Measurements from ENCODE around the gene FURIN. TPM values are rescaled to one million over a fixed set of nuclear protein-coding genes. Genes with fewer than 3 reads are reported as not detected.
A peak's percentile ranks its signal among the peaks of the same experiment; 100 is the strongest.

Gene FURIN
- total RNA-seq, 5 donors from 2014 or later (not counting 1 experiment from before 2014, with no cell fraction given), result 52.8 to 74.0 (median 61.4) TPM

- H3K36me3 Mint-ChIP-seq, result peaks cover 29% of the 10 kb centered on the region
- H3K9me3 Mint-ChIP-seq, result no peaks in the 10 kb centered on the region
- H3K27me3 ChIP-seq (replicated peaks in 1 of 2; ENCODE audit: control insufficient read depth in 2 of 2, extremely low read depth in 1 of 2, insufficient read depth in 2 of 2, low read length in 1 of 2), result no peaks in the 10 kb centered on the region
- H3K27ac ChIP-seq (ENCODE audit: low read length), result no peak overlapping the region
- no peaks in the 10 kb centered on the region for H3K27me3 Mint-ChIP-seq
- no peak overlapping the region for H3K4me3 ChIP-seq (ENCODE audit: control insufficient read depth in 1 of 2, extremely low read depth in 1 of 2, low read length in 1 of 2)
- DNase-seq (no peak), ATAC-seq (replicated peaks in 1 of 4) (no peak)
- peaks cover 24 to 27% (median 27%) of the 10 kb centered on the region in 3 donors for H3K4me1 Mint-ChIP-seq
- H3K27ac Mint-ChIP-seq, result no peak overlapping the region
- 97% methylated on average over 6 of the region's 9 CpGs for WGBS (ENCODE audit: insufficient coverage)
- H3K9me3 ChIP-seq, result no peaks in the 10 kb centered on the region
- peaks cover 22 to 44% of the 10 kb centered on the region in 2 donors for H3K36me3 ChIP-seq (ENCODE audit: control insufficient read depth in 2 of 2, extremely low read depth in 1 of 2, insufficient read depth in 1 of 2, low read length in 1 of 2)
- peaks cover 3 to 19% of the 10 kb centered on the region in 2 experiments for H3K4me1 ChIP-seq (ENCODE audit: control insufficient read depth in 1 of 2, extremely low read depth in 1 of 2, insufficient read depth in 2 of 2, low read length in 2 of 2)
- ChIA-PET POLR2A (interaction anchor here in 1 of 2 donors (0.5 kb wide), 2 partner anchors 31 to 40 kb away, joined by 4 read pairs; no protein-coding TSS in a partner anchor), CTCF (interaction anchor here (0.5 to 4.7 kb wide), 3 partner anchors 11 to 28 kb away, joined by 3 to 78 read pairs (median 7); partner anchors contain the start of genes HDDC3 (in 2 of the 2) and UNC45A (in 1 of the 2))
- peak overlapping the region in 1 of 3 donors; percentile 9 for H3K4me3 Mint-ChIP-seq
These were observed 36.4 kb downstream of the FURIN start for GRCh38 chr15:90904746-90905145.

DNA sequence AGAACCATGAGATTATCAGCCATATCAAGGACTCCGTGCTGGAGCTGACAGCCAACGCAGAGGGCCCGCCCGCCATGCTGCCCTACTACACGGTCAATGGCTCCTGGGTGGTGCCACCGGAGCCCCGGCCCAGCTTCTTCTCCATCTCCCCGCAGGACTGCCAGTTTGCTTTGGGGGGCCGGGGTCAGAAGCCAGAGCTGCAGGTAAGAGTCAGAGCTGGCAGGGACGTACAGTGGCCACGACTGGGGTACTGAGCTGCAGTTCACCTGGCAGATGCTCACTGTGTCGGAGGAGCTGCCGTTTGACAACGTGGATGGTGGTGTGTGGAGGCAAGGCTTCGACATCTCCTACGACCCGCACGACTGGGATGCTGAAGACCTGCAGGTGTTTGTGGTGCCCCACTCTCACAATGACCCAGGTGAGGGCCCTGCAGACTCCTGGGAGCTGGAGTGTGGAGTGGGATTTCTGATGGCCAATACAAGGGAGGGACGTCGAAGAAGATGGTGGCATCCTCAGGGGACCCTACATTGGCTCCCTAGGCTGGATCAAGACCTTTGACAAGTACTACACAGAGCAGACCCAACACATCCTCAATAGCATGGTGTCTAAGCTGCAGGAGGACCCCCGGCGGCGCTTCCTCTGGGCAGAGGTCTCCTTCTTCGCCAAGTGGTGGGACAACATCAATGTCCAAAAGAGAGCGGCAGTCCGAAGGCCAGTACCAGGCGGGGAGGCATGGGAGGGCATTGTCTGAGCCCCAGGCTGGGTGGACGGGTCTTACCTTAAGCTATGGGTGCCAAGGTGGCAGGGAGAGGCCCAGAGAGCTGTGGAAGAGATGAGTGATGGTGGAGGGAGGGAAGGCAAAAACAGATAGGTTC, 37.2 kb downstream of the FURIN start:
- Mint-ChIP-seq H3K27ac (no peak overlapping the region), H3K4me3 (peak overlapping the region in 1 of 3 donors; percentile 17), H3K9me3 (no peaks in the 10 kb centered on the region), H3K4me1 (peaks cover 24 to 27% (median 27%) of the 10 kb centered on the region in 3 donors), H3K27me3 (no peaks in the 10 kb centered on the region), H3K36me3 (peaks cover 32% of the 10 kb centered on the region)
- H3K27ac ChIP-seq (ENCODE audit: low read length), result no peak overlapping the region
- no peaks in the 10 kb centered on the region for H3K9me3 ChIP-seq
- no peaks in the 10 kb centered on the region for H3K27me3 ChIP-seq (replicated peaks in 1 of 2; ENCODE audit: control insufficient read depth in 2 of 2, extremely low read depth in 1 of 2, insufficient read depth in 2 of 2, low read length in 1 of 2)
- peaks cover 3 to 19% of the 10 kb centered on the region in 2 experiments for H3K4me1 ChIP-seq (ENCODE audit: control insufficient read depth in 1 of 2, extremely low read depth in 1 of 2, insufficient read depth in 2 of 2, low read length in 2 of 2)
- DNase-seq (no peak), ATAC-seq (replicated peaks in 1 of 4) (no peak)
- ChIA-PET POLR2A (interaction anchor here in 1 of 2 donors (0.5 to 0.6 kb wide), 2 partner anchors 24 to 40 kb away, joined by 3 to 4 read pairs; no protein-coding TSS in a partner anchor), CTCF (interaction anchor here in 1 of 2 donors (1.7 kb wide), 1 partner anchor 27 kb away, joined by 7 read pairs; the partner anchor contains the start of gene HDDC3)
- H3K4me3 ChIP-seq (ENCODE audit: control insufficient read depth in 1 of 2, extremely low read depth in 1 of 2, low read length in 1 of 2), result no peak overlapping the region
- peaks cover 28 to 52% of the 10 kb centered on the region in 2 donors for H3K36me3 ChIP-seq (ENCODE audit: control insufficient read depth in 2 of 2, extremely low read depth in 1 of 2, insufficient read depth in 1 of 2, low read length in 1 of 2)
- 97% methylated on average over 26 of the region's 28 CpGs for WGBS (ENCODE audit: insufficient coverage)

GRCh38 chr15:90906181-90906849, 37.9 kb downstream of the FURIN start:
- ChIA-PET POLR2A (no interaction called here), CTCF (no interaction called here)
- DNase-seq, result no peak
- peaks cover 22 to 24% (median 23%) of the 10 kb centered on the region in 3 donors for H3K4me1 Mint-ChIP-seq
- H3K36me3 Mint-ChIP-seq, result peaks cover 34% of the 10 kb centered on the region
- no peak for ATAC-seq (replicated peaks in 1 of 4)
- no peaks in the 10 kb centered on the region for H3K9me3 Mint-ChIP-seq
- no peaks in the 10 kb centered on the region for H3K27me3 Mint-ChIP-seq
- H3K36me3 ChIP-seq (ENCODE audit: control insufficient read depth in 2 of 2, extremely low read depth in 1 of 2, insufficient read depth in 1 of 2, low read length in 1 of 2), result peaks cover 34 to 59% of the 10 kb centered on the region in 2 donors
- H3K27me3 ChIP-seq (replicated peaks in 1 of 2; ENCODE audit: control insufficient read depth in 2 of 2, extremely low read depth in 1 of 2, insufficient read depth in 2 of 2, low read length in 1 of 2), result no peaks in the 10 kb centered on the region
- peaks cover 3 to 19% of the 10 kb centered on the region in 2 experiments for H3K4me1 ChIP-seq (ENCODE audit: control insufficient read depth in 1 of 2, extremely low read depth in 1 of 2, insufficient read depth in 2 of 2, low read length in 2 of 2)
- H3K9me3 ChIP-seq, result no peaks in the 10 kb centered on the region
- H3K27ac Mint-ChIP-seq, result peak overlapping the region in 1 of 2 donors; percentile 36
- H3K27ac ChIP-seq (ENCODE audit: low read length), result no peak overlapping the region
- 100% methylated on average over 8 of the region's 11 CpGs for WGBS (ENCODE audit: insufficient coverage)
- no peak overlapping the region for H3K4me3 ChIP-seq (ENCODE audit: control insufficient read depth in 1 of 2, extremely low read depth in 1 of 2, low read length in 1 of 2)
- H3K4me3 Mint-ChIP-seq, result no peak overlapping the region

GRCh38 chr15:90907051-90907660, 38.8 kb downstream of the FURIN start:
- no peaks in the 10 kb centered on the region for H3K9me3 ChIP-seq
- ATAC-seq (replicated peaks in 1 of 4) (no peak), DNase-seq (no peak)
- CTCF ChIA-PET, result interaction anchor here in 1 of 2 donors (0.5 kb wide), 1 partner anchor 43 kb away, joined by 3 read pairs; no protein-coding TSS in a partner anchor
- H3K4me3 ChIP-seq (ENCODE audit: control insufficient read depth in 1 of 2, extremely low read depth in 1 of 2, low read length in 1 of 2), result no peak overlapping the region
- H3K4me3 Mint-ChIP-seq, result no peak overlapping the region
- H3K9me3 Mint-ChIP-seq, result no peaks in the 10 kb centered on the region
- WGBS (ENCODE audit: insufficient coverage), result 91% methylated on average over 10 of the region's 15 CpGs
- peaks cover 14 to 16% (median 15%) of the 10 kb centered on the region in 3 donors for H3K4me1 Mint-ChIP-seq
- H3K27ac Mint-ChIP-seq, result no peak overlapping the region
- no peaks in the 10 kb centered on the region for H3K27me3 Mint-ChIP-seq
- H3K27ac ChIP-seq (ENCODE audit: low read length), result no peak overlapping the region
- POLR2A ChIA-PET, result no interaction called here
- peaks cover 34% of the 10 kb centered on the region for H3K36me3 Mint-ChIP-seq
- H3K4me1 ChIP-seq (ENCODE audit: control insufficient read depth in 1 of 2, extremely low read depth in 1 of 2, insufficient read depth in 2 of 2, low read length in 2 of 2), result peaks cover 3 to 13% of the 10 kb centered on the region in 2 experiments
- no peaks in the 10 kb centered on the region for H3K27me3 ChIP-seq (replicated peaks in 1 of 2; ENCODE audit: control insufficient read depth in 2 of 2, extremely low read depth in 1 of 2, insufficient read depth in 2 of 2, low read length in 1 of 2)
- peaks cover 42 to 68% of the 10 kb centered on the region in 2 donors for H3K36me3 ChIP-seq (ENCODE audit: control insufficient read depth in 2 of 2, extremely low read depth in 1 of 2, insufficient read depth in 1 of 2, low read length in 1 of 2)

DNA sequence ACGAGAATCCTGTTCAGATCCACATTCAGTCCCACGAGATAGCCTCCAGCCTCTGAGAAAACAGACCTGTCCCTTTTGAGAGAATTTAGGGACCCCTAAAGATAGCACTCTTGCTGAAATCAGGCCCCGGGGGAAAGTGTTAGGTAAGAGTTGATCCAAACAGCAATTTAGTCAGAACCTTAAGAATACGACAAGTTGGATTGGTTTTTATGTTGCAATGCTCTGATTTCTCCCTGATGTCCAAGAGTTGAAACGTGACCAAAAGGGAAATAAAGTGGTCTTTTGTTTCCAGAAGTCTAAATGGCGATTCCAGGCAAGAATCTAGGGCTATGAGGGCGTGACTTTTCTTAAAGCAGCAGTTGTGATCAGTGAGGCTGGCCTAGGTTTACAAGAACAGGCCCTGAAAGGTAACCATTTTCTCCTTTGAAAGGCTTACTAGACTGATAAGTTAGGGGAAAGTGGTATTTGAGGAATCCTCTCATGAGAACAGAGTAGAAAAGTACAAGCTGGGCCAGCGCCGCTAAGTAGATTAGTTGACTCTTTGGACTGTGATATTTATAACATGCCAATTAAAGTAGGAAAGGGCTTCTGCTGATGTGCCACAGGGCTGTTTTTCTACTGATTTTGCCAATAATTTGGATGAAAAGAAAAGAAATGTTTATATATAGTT, 39.6 kb downstream of the FURIN start:
- H3K27ac ChIP-seq (ENCODE audit: low read length), result no peak overlapping the region
- 100% methylated on average over 7 of the region's 9 CpGs for WGBS (ENCODE audit: insufficient coverage)
- Mint-ChIP-seq H3K36me3 (peaks cover 37% of the 10 kb centered on the region), H3K27me3 (no peaks in the 10 kb centered on the region), H3K27ac (no peak overlapping the region), H3K9me3 (no peaks in the 10 kb centered on the region), H3K4me1 (peaks cover 13 to 15% (median 14%) of the 10 kb centered on the region in 3 donors), H3K4me3 (no peak overlapping the region)
- no peak overlapping the region for H3K4me3 ChIP-seq (ENCODE audit: control insufficient read depth in 1 of 2, extremely low read depth in 1 of 2, low read length in 1 of 2)
- H3K27me3 ChIP-seq (replicated peaks in 1 of 2; ENCODE audit: control insufficient read depth in 2 of 2, extremely low read depth in 1 of 2, insufficient read depth in 2 of 2, low read length in 1 of 2), result no peaks in the 10 kb centered on the region
- CTCF ChIA-PET, result no interaction called here
- no peaks in the 10 kb centered on the region for H3K9me3 ChIP-seq
- ATAC-seq (replicated peaks in 1 of 4) (no peak), DNase-seq (no peak)
- H3K4me1 ChIP-seq (ENCODE audit: control insufficient read depth in 1 of 2, extremely low read depth in 1 of 2, insufficient read depth in 2 of 2, low read length in 2 of 2), result peaks cover 3 to 11% of the 10 kb centered on the region in 2 experiments
- H3K36me3 ChIP-seq (ENCODE audit: control insufficient read depth in 2 of 2, extremely low read depth in 1 of 2, insufficient read depth in 1 of 2, low read length in 1 of 2), result peaks cover 46 to 76% of the 10 kb centered on the region in 2 donors
- POLR2A ChIA-PET, result no interaction called here
